H9 (cell line): Measurements from ENCODE around the gene DAB1. TPM values are rescaled to one million over a fixed set of nuclear protein-coding genes. Genes with fewer than 3 reads are reported as not detected.

Source experiments
- DNase-seq: peaks from one replicate; pipeline ENCODE4 v3.0.0-alpha.2; 2017
- H2AFZ ChIP-seq: one replicate; pipeline ENCODE4 v1.6.1; 2013; ENCODE audit warnings: mild to moderate bottlenecking, low read length, control low read depth, moderate library complexity
- H2AK5ac ChIP-seq: 2 replicates; pipeline ENCODE4 v1.6.1; 2013; ENCODE audit warnings: low read length, control low read depth, mixed read lengths; ENCODE audit not compliant: insufficient read length
- H2BK120ac ChIP-seq: one replicate; pipeline ENCODE4 v1.6.1; 2013; ENCODE audit warnings: low read depth, mild to moderate bottlenecking, low read length, control low read depth, inconsistent platforms; ENCODE audit not compliant: poor library complexity, severe bottlenecking
- H2BK12ac ChIP-seq: 2 replicates; pipeline ENCODE4 v1.6.1; 2013; ENCODE audit warnings: low read length, control low read depth, mixed read lengths, low read depth; ENCODE audit not compliant: insufficient read length
- H2BK15ac ChIP-seq: 2 replicates; pipeline ENCODE4 v1.6.1; 2013; ENCODE audit warnings: low read depth, low read length, control low read depth
- H2BK20ac ChIP-seq: one replicate; pipeline ENCODE4 v1.6.1; 2013; ENCODE audit warnings: low read depth, mild to moderate bottlenecking, low read length, control low read depth, inconsistent platforms; ENCODE audit not compliant: poor library complexity, severe bottlenecking
- H2BK5ac ChIP-seq: 2 replicates; pipeline ENCODE4 v1.6.1; 2013; ENCODE audit warnings: low read length, control low read depth, mixed read lengths; ENCODE audit not compliant: insufficient read length
- H3K14ac ChIP-seq: 2 replicates; pipeline ENCODE4 v1.6.1; 2013; ENCODE audit warnings: low read length, control low read depth; ENCODE audit not compliant: insufficient read depth
- H3K18ac ChIP-seq: 2 replicates; pipeline ENCODE4 v1.6.1; 2013; ENCODE audit warnings: low read depth, mild to moderate bottlenecking, mixed read lengths, low read length, control low read depth; ENCODE audit not compliant: insufficient read length
- H3K23ac ChIP-seq: 2 replicates; pipeline ENCODE4 v1.6.1; 2013; ENCODE audit warnings: low read length, control low read depth, mixed read lengths, low read depth; ENCODE audit not compliant: insufficient read length
- H3K23me2 ChIP-seq: 2 replicates; pipeline ENCODE4 v1.6.1; 2013; ENCODE audit warnings: low read depth, mild to moderate bottlenecking, mixed read lengths, low read length, control low read depth; ENCODE audit not compliant: insufficient read length, poor library complexity, severe bottlenecking
- H3K27ac ChIP-seq: 2 replicates; pipeline ENCODE4 v1.5.1; 2013; ENCODE audit warnings: low read length, control low read depth, mixed read lengths, low read depth; ENCODE audit not compliant: insufficient read length
- H3K27me3 ChIP-seq: 2 replicates; pipeline ENCODE4 v1.6.1; 2013; ENCODE audit warnings: low read length, control low read depth, inconsistent platforms; ENCODE audit not compliant: insufficient read depth
- H3K4ac ChIP-seq: 2 replicates; pipeline ENCODE4 v1.6.1; 2013; ENCODE audit warnings: low read depth, mild to moderate bottlenecking, control low read depth, inconsistent platforms, low read length, moderate library complexity
- H3K4me1 ChIP-seq: 2 replicates; pipeline ENCODE4 v1.6.1; 2013; ENCODE audit warnings: low read length, control low read depth, inconsistent platforms; ENCODE audit not compliant: insufficient read depth
- H3K4me2 ChIP-seq: 2 replicates; pipeline ENCODE4 v1.6.1; 2013; ENCODE audit warnings: low read length, control low read depth, mixed read lengths; ENCODE audit not compliant: insufficient read length, insufficient read depth
- H3K56ac ChIP-seq: 2 replicates; pipeline ENCODE4 v1.6.1; 2013; ENCODE audit warnings: low read depth, mild to moderate bottlenecking, mixed read lengths, low read length, control low read depth; ENCODE audit not compliant: insufficient read length
- H3K79me1 ChIP-seq: 2 replicates; pipeline ENCODE4 v1.6.1; 2013; ENCODE audit warnings: low read depth, mild to moderate bottlenecking, moderate library complexity, low read length, control low read depth, inconsistent platforms; ENCODE audit not compliant: insufficient read depth, poor library complexity, severe bottlenecking
- H3K79me2 ChIP-seq: 2 replicates; pipeline ENCODE4 v1.6.1; 2013; ENCODE audit warnings: low read length, control low read depth, inconsistent platforms; ENCODE audit not compliant: insufficient read depth
- H3K9ac ChIP-seq: 2 replicates; pipeline ENCODE4 v1.6.1; 2013; ENCODE audit warnings: low read length, control low read depth, mixed read lengths; ENCODE audit not compliant: insufficient read length; ENCODE audit errors: extremely low read depth
- H3K9me3 ChIP-seq: one replicate; pipeline ENCODE4 v1.6.1; 2013; ENCODE audit warnings: low read depth, low read length, inconsistent platforms; ENCODE audit not compliant: control insufficient read depth
- H3T11ph ChIP-seq: one replicate; pipeline ENCODE4 v1.6.1; 2013; ENCODE audit warnings: mild to moderate bottlenecking, low read length, control low read depth, inconsistent platforms
- H4K20me1 ChIP-seq: one replicate; pipeline ENCODE4 v1.6.1; 2013; ENCODE audit not compliant: control insufficient read depth, insufficient read length, insufficient read depth
- H4K5ac ChIP-seq: 2 replicates; pipeline ENCODE4 v1.6.1; 2013; ENCODE audit warnings: low read depth, mild to moderate bottlenecking, mixed read lengths, low read length, control low read depth; ENCODE audit not compliant: insufficient read length
- H4K8ac ChIP-seq: replicated peaks from 2 replicates; pipeline ENCODE4 v1.6.1; 2013; ENCODE audit warnings: low read length, control low read depth, mixed read lengths, low read depth; ENCODE audit not compliant: insufficient read length
- H4K91ac ChIP-seq: 2 replicates; pipeline ENCODE4 v1.6.1; 2013; ENCODE audit warnings: low read depth, mild to moderate bottlenecking, moderate library complexity, mixed read lengths, low read length, control low read depth; ENCODE audit not compliant: insufficient read length
- H3K27ac Mint-ChIP-seq, 3 experiments: 2 replicates in 2 of 3; 3 replicates in 1 of 3; pipeline ENCODE4 v1.8.0; 2020 to 2021; ENCODE audit warnings: mixed read lengths in 3 of 3, mild to moderate bottlenecking in 1 of 3, moderate library complexity in 1 of 3
- H3K27me3 Mint-ChIP-seq: 2 replicates; pipeline ENCODE4 v1.8.0; 2021; ENCODE audit warnings: low read depth, mild to moderate bottlenecking, moderate library complexity, mixed read lengths
- H3K36me3 Mint-ChIP-seq, 3 experiments: 2 replicates in 2 of 3; 3 replicates in 1 of 3; pipeline ENCODE4 v1.8.0; 2020 to 2021; ENCODE audit warnings: low read depth in 3 of 3, mixed read lengths in 3 of 3; ENCODE audit not compliant: insufficient read depth in 1 of 3
- H3K4me1 Mint-ChIP-seq, 2 experiments: 2 replicates each; pipeline ENCODE4 v1.8.0; 2020; ENCODE audit warnings: mixed read lengths in 2 of 2
- H3K4me3 Mint-ChIP-seq, 2 experiments: 2 replicates in 1 of 2; 3 replicates in 1 of 2; pipeline ENCODE4 v1.8.0; 2020 to 2021; ENCODE audit warnings: mild to moderate bottlenecking in 2 of 2, mixed read lengths in 2 of 2, moderate library complexity in 1 of 2
- H3K9me3 Mint-ChIP-seq, 2 experiments: 2 replicates in 1 of 2; 3 replicates in 1 of 2; pipeline ENCODE4 v1.8.0; 2020; ENCODE audit warnings: mild to moderate bottlenecking in 2 of 2, mixed read lengths in 2 of 2, moderate library complexity in 1 of 2
- WGBS: extraction: QIAGEN DNeasy Blood & Tissue Kit; methylation state at CpG from one replicate; pipeline ENCODE4 v1.1.7; 2013; ENCODE audit warnings: missing lambda C conversion rate, low lambda C conversion rate, mixed read lengths; ENCODE audit not compliant: insufficient read length; ENCODE audit errors: extremely low coverage; 5-methylcytosine and 5-hydroxymethylcytosine counted together
- total RNA-seq: library from RNA; stranded (reverse); gene quantifications from 2 replicates; pipeline ENCODE4 v1.2.1, GENCODE V29; 2021
- TF ChIP-seq, protein P1 (sequence below): fragments of 200-600 bp; sonication (generic); conservative IDR thresholded peaks from 3 replicates; pipeline ENCODE4 v1.8.0; 2021; ENCODE audit warnings: antibody characterized with exemption, mild to moderate bottlenecking

Gene DAB1
- total RNA-seq, 1 experiment from 2014 or later, result 9.3 TPM

DNA sequence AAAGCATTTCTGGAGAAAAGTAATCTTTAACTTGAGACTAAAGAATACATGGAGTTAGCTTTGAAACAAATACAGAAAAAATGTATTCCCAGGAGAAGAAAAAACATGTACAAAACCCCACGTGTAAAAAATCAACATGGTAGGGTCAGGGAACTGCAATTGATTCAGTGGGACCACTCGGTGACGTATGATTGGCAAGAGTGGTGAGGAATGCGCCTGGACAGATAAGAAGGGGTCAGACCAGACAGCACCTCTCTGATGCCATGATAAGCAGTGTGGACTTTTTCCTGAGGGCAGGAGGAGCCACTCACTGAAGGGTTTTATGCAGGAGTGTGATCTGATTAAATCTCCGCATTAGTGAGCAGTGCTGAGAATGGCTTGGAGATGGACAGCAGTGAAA is 142.5 kb downstream of the DAB1 start:
- peaks cover 0 to 2% of the 10 kb centered on the region in 2 experiments; a peak in 1 of 4 replicates for H3K4me1 Mint-ChIP-seq
- no peaks in the 10 kb centered on the region for H3K9me3 ChIP-seq
- H3T11ph ChIP-seq, result no peak overlapping the region
- H3K4me1 ChIP-seq, result peaks cover 3% of the 10 kb centered on the region; the same call in 1 of the 2 replicates
- no peak overlapping the region for H3K23ac ChIP-seq
- WGBS, result no CpG with 5 or more reads among the region's 5 CpGs
- H2AFZ ChIP-seq, result no peak overlapping the region
- no peaks in the 10 kb centered on the region for H3K27me3 Mint-ChIP-seq
- no peak overlapping the region for H3K4me2 ChIP-seq
- H2BK5ac ChIP-seq, result no peak overlapping the region
- H3K56ac ChIP-seq, result no peak overlapping the region
- no peaks in the 10 kb centered on the region for H3K23me2 ChIP-seq
- H3K4ac ChIP-seq, result no peak overlapping the region
- no peaks in the 10 kb centered on the region for H3K36me3 Mint-ChIP-seq
- no peaks in the 10 kb centered on the region for H3K79me2 ChIP-seq
- no peak overlapping the region for H3K14ac ChIP-seq
- no peak overlapping the region for H4K91ac ChIP-seq
- H3K9me3 Mint-ChIP-seq, result no peaks in the 10 kb centered on the region
- H3K79me1 ChIP-seq, result no peaks in the 10 kb centered on the region
- H3K18ac ChIP-seq, result no peak overlapping the region
- no peak overlapping the region for H4K5ac ChIP-seq
- DNase-seq, result no peak
- no peak overlapping the region; a peak in 1 of 7 replicates for H3K27ac Mint-ChIP-seq
- H2BK15ac ChIP-seq, result no peak overlapping the region
- no peak overlapping the region for H3K9ac ChIP-seq
- no peak overlapping the region for H3K27ac ChIP-seq
- no peak overlapping the region for H2AK5ac ChIP-seq
- H4K20me1 ChIP-seq, result no peaks in the 10 kb centered on the region
- H3K27me3 ChIP-seq, result no peaks in the 10 kb centered on the region
- TF ChIP-seq, protein P1, sequence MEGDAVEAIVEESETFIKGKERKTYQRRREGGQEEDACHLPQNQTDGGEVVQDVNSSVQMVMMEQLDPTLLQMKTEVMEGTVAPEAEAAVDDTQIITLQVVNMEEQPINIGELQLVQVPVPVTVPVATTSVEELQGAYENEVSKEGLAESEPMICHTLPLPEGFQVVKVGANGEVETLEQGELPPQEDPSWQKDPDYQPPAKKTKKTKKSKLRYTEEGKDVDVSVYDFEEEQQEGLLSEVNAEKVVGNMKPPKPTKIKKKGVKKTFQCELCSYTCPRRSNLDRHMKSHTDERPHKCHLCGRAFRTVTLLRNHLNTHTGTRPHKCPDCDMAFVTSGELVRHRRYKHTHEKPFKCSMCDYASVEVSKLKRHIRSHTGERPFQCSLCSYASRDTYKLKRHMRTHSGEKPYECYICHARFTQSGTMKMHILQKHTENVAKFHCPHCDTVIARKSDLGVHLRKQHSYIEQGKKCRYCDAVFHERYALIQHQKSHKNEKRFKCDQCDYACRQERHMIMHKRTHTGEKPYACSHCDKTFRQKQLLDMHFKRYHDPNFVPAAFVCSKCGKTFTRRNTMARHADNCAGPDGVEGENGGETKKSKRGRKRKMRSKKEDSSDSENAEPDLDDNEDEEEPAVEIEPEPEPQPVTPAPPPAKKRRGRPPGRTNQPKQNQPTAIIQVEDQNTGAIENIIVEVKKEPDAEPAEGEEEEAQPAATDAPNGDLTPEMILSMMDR, result no peak
- no peak overlapping the region for H2BK12ac ChIP-seq
- H2BK20ac ChIP-seq, result no peak overlapping the region
- no peak overlapping the region; a peak in 1 of 5 replicates for H3K4me3 Mint-ChIP-seq
- H4K8ac ChIP-seq, result no peak overlapping the region
- H2BK120ac ChIP-seq, result no peak overlapping the region
